GM12872 (cell line): ENCODE measurements around the gene BRF1.

ENCODE experiments used
- CTCF ChIP-seq: IDR thresholded peaks from 3 replicates; pipeline ENCODE4 v1.5.1; 2011; ENCODE audit warnings: low read depth, mild to moderate bottlenecking, low read length, moderate library complexity; ENCODE audit not compliant: insufficient read depth

Gene BRF1

GRCh38 chr14:105279642-105280361 is 21.0 kb downstream of the BRF1 start:
- no peak for TF ChIP-seq CTCF

GRCh38 chr14:105275267-105275946 is 25.4 kb downstream of the BRF1 start:
- TF ChIP-seq CTCF = no peak

GRCh38 chr14:105274637-105275036 is 26.2 kb downstream of the BRF1 start:
- no peak for TF ChIP-seq CTCF

GRCh38 chr14:105273062-105273461 is 27.7 kb downstream of the BRF1 start:
- TF ChIP-seq CTCF = no peak

GRCh38 chr14:105272623-105273022 is 28.2 kb downstream of the BRF1 start:
- no peak for TF ChIP-seq CTCF

- TF ChIP-seq CTCF = no peak
These were observed 29.4 kb downstream of the BRF1 start for GRCh38 chr14:105271224-105271890.

- TF ChIP-seq CTCF = no peak
These were observed 31.4 kb downstream of the BRF1 start for GRCh38 chr14:105269405-105269804.
